ENCODE results near the gene CFAP57. TPM values are rescaled to one million over a fixed set of nuclear protein-coding genes. Genes with fewer than 3 reads are reported as not detected.

Gene CFAP57
- total RNA-seq, 1 donor from 2014 or later: 4.8 TPM

GRCh38 chr1:43286115-43286514, 114.0 kb downstream of the CFAP57 start:
- Histone ChIP-seq H3K36me3 (ENCODE audit: control insufficient read depth, insufficient read depth, low read length) (no peaks in the 10 kb centered on the region), H3K27me3 (ENCODE audit: control insufficient read depth, insufficient read depth, low read length) (peaks cover 4% of the 10 kb centered on the region), H3K4me3 (ENCODE audit: low read depth, low read length) (no peak overlapping the region)
- no peak for DNase-seq (ENCODE audit: low read depth)
- no peak for TF ChIP-seq CTCF (IDR thresholded peaks at IDR 0.05; ENCODE audit: insufficient read depth, low read length, poor library complexity, severe bottlenecking)

- no peaks in the 10 kb centered on the region for H3K36me3 ChIP-seq (ENCODE audit: control insufficient read depth, insufficient read depth, low read length)
- no peak overlapping the region for H3K4me3 ChIP-seq (ENCODE audit: low read depth, low read length)
- no peak for DNase-seq (ENCODE audit: low read depth)
- TF ChIP-seq CTCF (IDR thresholded peaks at IDR 0.05; ENCODE audit: insufficient read depth, low read length, poor library complexity, severe bottlenecking): no peak
- peaks cover 4% of the 10 kb centered on the region for H3K27me3 ChIP-seq (ENCODE audit: control insufficient read depth, insufficient read depth, low read length)
These were observed 114.4 kb downstream of the CFAP57 start for GRCh38 chr1:43286533-43286932.

- Histone ChIP-seq H3K4me3 (ENCODE audit: low read depth, low read length) (no peak overlapping the region), H3K27me3 (ENCODE audit: control insufficient read depth, insufficient read depth, low read length) (peaks cover 4% of the 10 kb centered on the region), H3K36me3 (ENCODE audit: control insufficient read depth, insufficient read depth, low read length) (no peaks in the 10 kb centered on the region)
- no peak for TF ChIP-seq CTCF (IDR thresholded peaks at IDR 0.05; ENCODE audit: insufficient read depth, low read length, poor library complexity, severe bottlenecking)
- DNase-seq (ENCODE audit: low read depth): no peak
These were observed 116.1 kb downstream of the CFAP57 start for GRCh38 chr1:43288058-43288784.

- peaks cover 4% of the 10 kb centered on the region for H3K27me3 ChIP-seq (ENCODE audit: control insufficient read depth, insufficient read depth, low read length)
- no peak overlapping the region for H3K4me3 ChIP-seq (ENCODE audit: low read depth, low read length)
- DNase-seq (ENCODE audit: low read depth): no peak
- H3K36me3 ChIP-seq (ENCODE audit: control insufficient read depth, insufficient read depth, low read length): no peaks in the 10 kb centered on the region
- no peak for TF ChIP-seq CTCF (IDR thresholded peaks at IDR 0.05; ENCODE audit: insufficient read depth, low read length, poor library complexity, severe bottlenecking)
These were observed 116.9 kb downstream of the CFAP57 start for GRCh38 chr1:43288785-43289706.

- H3K4me3 ChIP-seq (ENCODE audit: low read depth, low read length): no peak overlapping the region
- H3K27me3 ChIP-seq (ENCODE audit: control insufficient read depth, insufficient read depth, low read length): peaks cover 2% of the 10 kb centered on the region
- TF ChIP-seq CTCF (IDR thresholded peaks at IDR 0.05; ENCODE audit: insufficient read depth, low read length, poor library complexity, severe bottlenecking): no peak
- no peak for DNase-seq (ENCODE audit: low read depth)
- no peaks in the 10 kb centered on the region for H3K36me3 ChIP-seq (ENCODE audit: control insufficient read depth, insufficient read depth, low read length)
These were observed 120.1 kb downstream of the CFAP57 start for GRCh38 chr1:43292216-43292615.

Measured in kidney epithelial cell (primary cell).